NT2/D1 (cell line): ENCODE data around the gene RHOF.

Experiments
- DNase-seq: peaks from one replicate; pipeline ENCODE4 v3.0.0-alpha.2; 2011; ENCODE audit warnings: low read depth, low spot score
- H3K27me3 ChIP-seq: 2 replicates; pipeline ENCODE4 v1.6.0; 2011; ENCODE audit warnings: mild to moderate bottlenecking; ENCODE audit not compliant: insufficient read length, insufficient read depth
- H3K36me3 ChIP-seq: 2 replicates; pipeline ENCODE4 v1.6.1; 2011; ENCODE audit warnings: mild to moderate bottlenecking, low read length, mixed read lengths; ENCODE audit not compliant: insufficient read depth, insufficient read length
- H3K4me1 ChIP-seq: 2 replicates; pipeline ENCODE4 v1.5.1; 2011; ENCODE audit not compliant: insufficient read depth, insufficient read length
- H3K4me3 ChIP-seq: 2 replicates; pipeline ENCODE4 v1.5.1; 2011; ENCODE audit warnings: low read depth; ENCODE audit not compliant: insufficient read length
- H3K9ac ChIP-seq: 2 replicates; pipeline ENCODE4 v1.6.0; 2011; ENCODE audit warnings: low read depth; ENCODE audit not compliant: insufficient read length
- H3K9me3 ChIP-seq: 2 replicates; pipeline ENCODE4 v1.5.1; 2011; ENCODE audit warnings: mild to moderate bottlenecking, low read length; ENCODE audit not compliant: insufficient read depth
- SUZ12 ChIP-seq: IDR thresholded peaks from 2 replicates; pipeline ENCODE4 v1.6.1; 2011; ENCODE audit not compliant: insufficient read length, insufficient read depth; ENCODE audit errors: extremely low read depth
- YY1 ChIP-seq: IDR thresholded peaks from 2 replicates; pipeline ENCODE4 v1.6.1; 2011; ENCODE audit not compliant: insufficient read length, insufficient read depth
- ZNF274 ChIP-seq: IDR thresholded peaks from 2 replicates; pipeline ENCODE4 v1.6.1; 2011; ENCODE audit warnings: mild to moderate bottlenecking, low read depth, low read length

The RHOF gene

DNA sequence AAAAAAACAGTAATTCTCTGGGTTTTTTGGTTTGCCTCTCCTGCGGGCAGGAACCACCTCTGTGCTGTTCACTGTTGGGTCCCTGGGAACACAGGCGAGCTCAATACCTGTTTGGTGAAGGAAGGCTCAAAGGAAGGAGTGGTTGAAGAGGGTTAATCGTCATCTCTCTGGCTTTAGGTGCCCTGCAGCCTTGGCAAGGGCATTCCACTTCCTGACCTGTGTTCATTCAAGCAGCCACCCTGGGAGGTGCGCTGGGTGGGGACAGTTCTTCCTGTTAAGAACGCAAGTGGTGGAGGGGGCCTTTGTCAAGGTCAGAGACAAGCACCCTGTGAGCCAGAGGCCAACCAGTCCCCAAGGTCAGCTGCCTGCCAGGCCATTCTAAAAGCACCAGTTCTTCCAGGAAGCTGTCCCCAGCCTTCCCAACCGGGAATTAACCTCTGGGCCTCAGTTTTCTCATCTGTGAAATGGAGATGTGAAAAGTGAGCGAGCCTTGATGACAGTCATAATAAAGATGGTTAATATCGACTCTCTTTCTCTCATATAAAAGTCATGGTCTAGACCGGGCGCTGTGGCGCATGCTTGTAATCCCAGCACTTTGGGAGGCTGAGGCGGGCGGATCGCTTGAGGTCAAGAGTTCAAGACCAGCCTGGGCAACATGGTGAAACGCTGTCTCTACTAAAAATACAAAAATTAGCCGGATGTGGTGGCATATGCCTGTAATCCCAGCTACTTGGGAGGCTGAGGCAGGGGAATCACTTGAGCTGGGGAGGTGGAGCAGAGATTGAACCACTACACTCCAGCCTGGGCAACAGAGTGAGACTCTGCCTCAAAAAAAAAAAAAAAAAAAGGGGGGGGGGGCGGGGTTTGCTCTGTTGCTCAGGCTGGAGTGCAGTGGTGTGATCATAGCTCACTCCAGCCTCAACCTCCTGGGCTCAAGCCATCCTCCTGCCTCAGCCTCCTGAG, 6.1 kb downstream of the RHOF start:
- no peak for DNase-seq
- no peaks in the 10 kb centered on the region for H3K27me3 ChIP-seq
- TF ChIP-seq YY1, result no peak
- no peak for TF ChIP-seq SUZ12
- H3K36me3 ChIP-seq, result peaks cover 19% of the 10 kb centered on the region
- peaks cover 28% of the 10 kb centered on the region for H3K4me1 ChIP-seq
- peak overlapping the region; percentile 61 for H3K9ac ChIP-seq
- no peaks in the 10 kb centered on the region for H3K9me3 ChIP-seq
- no peak overlapping the region for H3K4me3 ChIP-seq

DNA sequence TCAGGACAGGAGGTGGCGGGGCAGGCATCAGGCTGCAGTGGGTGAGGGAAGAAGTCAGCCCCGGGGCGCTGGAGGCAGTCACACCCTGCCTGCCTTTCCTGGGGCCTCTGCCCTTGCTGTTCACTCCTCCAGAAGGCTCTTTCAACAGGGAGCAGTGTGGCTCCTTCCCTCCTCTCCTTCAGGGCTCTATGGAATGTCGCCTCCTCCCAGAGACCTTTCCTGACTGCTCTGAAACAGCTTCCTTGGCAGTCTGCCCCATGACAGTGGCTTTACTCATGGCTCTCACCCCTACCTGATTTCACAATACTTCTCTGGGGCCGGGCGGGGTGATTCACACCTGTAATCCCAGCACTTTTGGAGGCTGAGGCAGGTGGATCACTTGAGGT, 7.1 kb downstream of the RHOF start:
- H3K4me1 ChIP-seq, result peaks cover 29% of the 10 kb centered on the region
- no peak overlapping the region for H3K4me3 ChIP-seq
- DNase-seq, result no peak
- no peak overlapping the region for H3K9ac ChIP-seq
- H3K27me3 ChIP-seq, result no peaks in the 10 kb centered on the region
- no peaks in the 10 kb centered on the region for H3K9me3 ChIP-seq
- peaks cover 15% of the 10 kb centered on the region for H3K36me3 ChIP-seq
- TF ChIP-seq YY1 (no peak), SUZ12 (no peak), ZNF274 (no peak)

DNA sequence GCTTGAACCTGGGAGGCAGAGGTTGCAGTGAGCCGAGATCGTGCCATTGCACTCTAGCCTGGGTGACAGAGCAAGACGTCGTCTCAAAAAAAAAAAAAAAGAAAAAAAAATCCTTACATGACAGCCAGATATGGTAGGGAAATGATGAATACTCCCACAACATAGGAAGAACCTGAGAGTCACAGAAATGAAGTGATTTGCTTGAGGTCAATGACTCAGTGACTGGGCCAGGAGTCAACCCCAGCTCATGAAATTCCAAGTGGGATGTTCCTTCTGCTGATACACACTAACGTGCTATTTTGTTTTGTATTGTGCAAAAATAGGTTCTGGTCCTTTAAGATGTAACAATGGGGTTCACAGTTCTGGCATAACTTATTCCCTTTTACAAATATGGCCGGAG, 9.0 kb downstream of the RHOF start:
- no peak overlapping the region for H3K9ac ChIP-seq
- no peak for DNase-seq
- no peak overlapping the region for H3K4me3 ChIP-seq
- no peak for TF ChIP-seq SUZ12
- TF ChIP-seq ZNF274, result no peak
- no peak for TF ChIP-seq YY1
- peaks cover 22% of the 10 kb centered on the region for H3K4me1 ChIP-seq
- peaks cover 31% of the 10 kb centered on the region for H3K36me3 ChIP-seq
- H3K27me3 ChIP-seq, result no peaks in the 10 kb centered on the region
- H3K9me3 ChIP-seq, result no peaks in the 10 kb centered on the region

DNA sequence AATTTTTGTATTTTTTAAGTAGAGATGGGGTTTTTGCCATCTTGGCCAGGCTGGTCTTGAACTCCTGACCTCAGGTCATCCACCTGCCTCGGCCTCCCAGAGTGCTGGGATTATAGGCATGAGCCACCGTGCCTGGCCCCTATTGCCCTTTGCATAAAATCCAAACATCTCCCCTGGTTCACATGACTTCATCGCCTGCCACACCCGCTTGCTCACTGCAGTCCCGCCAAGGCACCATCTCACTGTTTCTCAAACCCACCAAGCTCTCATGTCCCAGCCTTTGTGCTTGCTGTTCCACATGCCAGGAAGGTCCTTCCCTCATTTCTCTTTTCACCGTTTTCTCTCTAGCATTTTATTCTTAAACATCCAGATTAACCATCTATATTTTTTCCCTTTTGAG, 9.7 kb downstream of the RHOF start:
- no peak overlapping the region for H3K9ac ChIP-seq
- H3K9me3 ChIP-seq, result no peaks in the 10 kb centered on the region
- H3K36me3 ChIP-seq, result peaks cover 38% of the 10 kb centered on the region
- no peaks in the 10 kb centered on the region for H3K27me3 ChIP-seq
- no peak for DNase-seq
- H3K4me3 ChIP-seq, result no peak overlapping the region
- H3K4me1 ChIP-seq, result peaks cover 29% of the 10 kb centered on the region
- TF ChIP-seq ZNF274 (no peak), YY1 (no peak), SUZ12 (no peak)

DNA sequence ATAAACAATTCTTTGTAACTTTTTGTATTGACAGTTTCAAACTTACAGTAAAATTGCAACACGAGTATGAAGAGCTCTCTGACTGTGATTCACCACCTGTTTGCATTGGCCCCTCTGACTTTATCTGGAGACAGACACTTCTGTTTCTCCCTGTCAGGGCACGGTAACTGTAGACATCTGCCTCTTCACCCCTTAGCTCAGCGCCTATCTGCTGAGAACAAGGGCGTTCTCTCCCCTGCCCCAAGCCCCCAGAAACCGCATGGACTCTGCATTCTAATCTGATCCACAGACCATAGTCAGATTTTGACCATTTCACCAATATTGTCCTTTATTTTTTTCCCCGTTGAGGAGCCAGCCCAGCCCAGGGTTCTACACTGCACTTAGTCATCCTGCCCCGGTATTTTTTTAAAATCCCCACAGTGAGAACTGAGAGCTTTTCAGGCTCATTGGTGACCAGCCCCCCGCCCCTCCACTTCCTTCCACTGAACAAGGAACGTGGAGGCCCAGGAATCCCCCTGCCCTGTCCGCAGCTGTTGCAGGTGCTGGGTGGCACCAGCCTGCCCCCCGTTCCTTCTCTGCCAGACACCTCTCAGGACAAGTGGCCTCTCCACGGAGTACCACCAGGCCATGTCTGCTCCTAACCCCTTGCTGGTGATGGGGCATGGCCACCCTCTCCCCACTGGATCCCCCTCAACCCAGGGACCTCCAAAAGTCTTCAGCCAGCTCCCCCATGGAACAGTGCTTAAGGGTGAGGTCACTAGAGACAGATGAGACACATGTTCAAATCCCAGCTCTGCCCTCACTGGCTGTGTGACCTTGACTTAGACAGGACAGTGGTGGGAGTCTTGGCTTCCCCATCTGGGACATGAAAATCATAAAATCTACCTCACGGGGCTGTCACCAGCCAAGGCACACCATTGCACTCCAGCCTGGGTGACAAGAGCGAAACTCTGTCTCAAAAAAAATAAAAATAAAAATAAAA, 11.2 kb downstream of the RHOF start:
- H3K9me3 ChIP-seq, result no peaks in the 10 kb centered on the region
- no peak overlapping the region for H3K9ac ChIP-seq
- TF ChIP-seq YY1, result no peak
- no peak for DNase-seq
- H3K36me3 ChIP-seq, result peaks cover 44% of the 10 kb centered on the region
- no peaks in the 10 kb centered on the region for H3K27me3 ChIP-seq
- peaks cover 31% of the 10 kb centered on the region for H3K4me1 ChIP-seq
- no peak overlapping the region for H3K4me3 ChIP-seq

GRCh38 chr12:121781484-121781997, 11.9 kb downstream of the RHOF start:
- Histone ChIP-seq H3K4me3 (no peak overlapping the region), H3K9ac (peak overlapping the region; percentile 57), H3K27me3 (no peaks in the 10 kb centered on the region), H3K9me3 (no peaks in the 10 kb centered on the region), H3K4me1 (peaks cover 28% of the 10 kb centered on the region), H3K36me3 (peaks cover 48% of the 10 kb centered on the region)
- no peak for TF ChIP-seq SUZ12
- TF ChIP-seq YY1, result no peak
- no peak for TF ChIP-seq ZNF274
- DNase-seq, result no peak

DNA sequence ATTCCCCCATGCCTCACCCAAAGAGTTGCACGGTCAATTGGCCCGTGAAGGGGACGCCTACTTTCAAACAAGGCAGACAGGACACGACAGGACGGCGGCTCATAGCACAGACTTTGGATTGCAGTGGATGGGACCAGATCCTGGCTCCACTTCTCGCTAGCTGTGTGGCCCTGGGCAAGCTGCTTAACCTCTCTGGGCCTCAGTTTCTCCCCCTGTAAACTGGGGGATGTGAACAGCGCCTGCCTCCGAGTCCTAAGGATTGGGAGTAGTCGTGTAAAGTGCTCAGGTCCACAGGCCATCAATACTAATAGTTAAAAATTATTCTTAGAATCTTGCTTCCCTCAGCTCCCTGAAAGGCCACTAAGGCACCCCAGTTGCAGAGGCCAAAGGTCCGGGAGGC, 13.1 kb downstream of the RHOF start:
- Histone ChIP-seq H3K9me3 (no peaks in the 10 kb centered on the region), H3K4me1 (peaks cover 36% of the 10 kb centered on the region), H3K4me3 (no peak overlapping the region), H3K9ac (peak overlapping the region; percentile 10), H3K36me3 (peaks cover 59% of the 10 kb centered on the region), H3K27me3 (no peaks in the 10 kb centered on the region)
- no peak for DNase-seq
- TF ChIP-seq SUZ12 (no peak), ZNF274 (no peak), YY1 (no peak)
